GM19324 (cell line): Measurements from ENCODE around the gene LILRB3.
"Not testable (repeated sequence)": the region's sequence is repeated elsewhere in the genome, so short reads cannot be mapped to it uniquely, and the experiment has no call there.

Source experiments
- ATAC-seq: cut with Tn5 transposase; IDR thresholded peaks from one replicate; pipeline ENCODE4 v1.9.1; 2021; ENCODE audit warnings: mild to moderate bottlenecking, moderate library complexity; ENCODE audit not compliant: unreplicated experiment, low FRiP score

Gene LILRB3

GRCh38 chr19:54222474-54223276, at the start of gene LILRB3:
LILRB3 (minus strand) TSS chr19:54223007; CDS start chr19:54222976, 31 bp downstream.
- ATAC-seq: not testable (repeated sequence)

GRCh38 chr19:54272181-54272580, 49.4 kb upstream of the LILRB3 start:
- not testable (repeated sequence) for ATAC-seq

DNA sequence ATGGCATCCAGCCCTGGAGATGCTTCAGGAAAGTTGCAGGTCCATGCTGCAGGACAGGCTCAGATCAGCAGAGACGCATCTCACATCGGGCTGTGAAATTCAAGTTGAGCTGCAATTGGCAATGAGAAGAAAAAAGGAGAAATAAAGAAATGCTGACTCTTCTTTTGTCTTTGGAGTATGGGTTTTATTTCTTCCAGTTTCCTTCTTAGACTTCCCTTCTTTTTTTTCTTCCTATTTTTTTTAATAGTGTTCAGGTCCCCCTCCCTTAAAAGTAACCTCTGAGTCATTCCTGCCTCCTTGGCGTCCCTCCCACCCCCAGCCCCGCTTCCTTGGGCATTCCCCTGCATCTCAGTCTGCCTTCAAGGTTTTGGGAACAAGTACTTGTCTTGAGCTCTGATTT, 48.8 kb upstream of the LILRB3 start:
- ATAC-seq: not testable (repeated sequence)

- no peak for ATAC-seq
Measured at GRCh38 chr19:54271106-54271505, 48.3 kb upstream of the LILRB3 start.

GRCh38 chr19:54268936-54269335, 46.1 kb upstream of the LILRB3 start:
- no peak for ATAC-seq

- no peak for ATAC-seq
Measured at GRCh38 chr19:54266133-54266532, 43.3 kb upstream of the LILRB3 start.

DNA sequence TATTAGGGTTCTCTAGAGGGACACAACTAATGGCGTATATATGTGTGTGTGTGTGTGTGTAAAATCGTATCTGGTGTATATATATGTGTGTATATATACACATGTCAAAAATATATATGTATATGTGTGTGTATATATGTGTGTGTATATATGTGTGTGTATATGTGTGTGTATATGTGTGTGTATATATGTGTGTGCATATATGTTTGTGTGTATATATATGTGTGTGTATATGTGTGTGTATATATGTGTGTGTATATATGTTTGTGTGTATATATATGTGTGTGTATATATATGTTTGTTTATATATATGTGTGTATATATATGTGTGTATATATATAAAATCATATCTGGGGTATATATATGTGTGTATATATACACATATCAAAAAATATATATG, 39.7 kb upstream of the LILRB3 start:
- ATAC-seq: no peak

DNA sequence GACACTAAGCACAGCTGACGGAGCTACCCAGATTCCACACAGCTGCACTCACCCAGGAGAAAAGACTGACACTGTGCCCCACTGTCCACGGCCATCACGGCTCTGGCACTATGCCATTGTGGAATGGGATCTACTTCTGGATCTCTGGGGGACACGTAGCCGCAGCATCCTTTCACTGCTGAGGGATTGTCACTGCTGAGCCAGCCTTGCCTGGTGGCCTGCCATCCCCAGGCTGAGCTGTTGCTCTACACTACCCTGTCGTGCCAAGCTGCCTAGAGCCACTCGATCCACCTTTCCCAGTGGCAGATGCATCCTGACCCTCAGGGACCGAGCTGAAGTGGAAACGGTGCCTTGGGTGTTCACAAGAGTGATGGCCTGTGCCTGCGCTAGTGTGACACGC, 39.3 kb upstream of the LILRB3 start:
- ATAC-seq: no peak

DNA sequence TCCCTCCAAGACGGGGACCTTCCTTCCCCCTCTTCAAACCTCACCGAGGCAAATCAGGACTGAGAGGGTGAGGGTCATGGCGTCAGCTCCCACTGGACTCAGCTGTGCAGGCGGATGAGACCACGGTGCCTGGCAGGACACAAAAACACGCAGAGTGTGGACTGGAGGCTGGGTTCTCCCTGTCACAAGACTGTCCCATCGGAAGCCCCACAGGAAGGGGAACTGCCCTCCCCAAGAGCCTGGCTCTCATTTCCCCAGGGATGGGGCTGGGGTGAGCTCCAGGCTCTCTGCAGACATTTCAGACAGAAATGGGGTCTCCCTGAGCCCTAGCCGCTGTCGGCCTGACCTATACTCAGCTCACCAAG, 34.3 kb upstream of the LILRB3 start, which contains the start of gene LILRB5:
LILRB5 (minus strand) TSS at position 158 of the 365 bp plus-strand sequence; CDS start at position 78, 80 bp downstream.
- ATAC-seq: no peak

DNA sequence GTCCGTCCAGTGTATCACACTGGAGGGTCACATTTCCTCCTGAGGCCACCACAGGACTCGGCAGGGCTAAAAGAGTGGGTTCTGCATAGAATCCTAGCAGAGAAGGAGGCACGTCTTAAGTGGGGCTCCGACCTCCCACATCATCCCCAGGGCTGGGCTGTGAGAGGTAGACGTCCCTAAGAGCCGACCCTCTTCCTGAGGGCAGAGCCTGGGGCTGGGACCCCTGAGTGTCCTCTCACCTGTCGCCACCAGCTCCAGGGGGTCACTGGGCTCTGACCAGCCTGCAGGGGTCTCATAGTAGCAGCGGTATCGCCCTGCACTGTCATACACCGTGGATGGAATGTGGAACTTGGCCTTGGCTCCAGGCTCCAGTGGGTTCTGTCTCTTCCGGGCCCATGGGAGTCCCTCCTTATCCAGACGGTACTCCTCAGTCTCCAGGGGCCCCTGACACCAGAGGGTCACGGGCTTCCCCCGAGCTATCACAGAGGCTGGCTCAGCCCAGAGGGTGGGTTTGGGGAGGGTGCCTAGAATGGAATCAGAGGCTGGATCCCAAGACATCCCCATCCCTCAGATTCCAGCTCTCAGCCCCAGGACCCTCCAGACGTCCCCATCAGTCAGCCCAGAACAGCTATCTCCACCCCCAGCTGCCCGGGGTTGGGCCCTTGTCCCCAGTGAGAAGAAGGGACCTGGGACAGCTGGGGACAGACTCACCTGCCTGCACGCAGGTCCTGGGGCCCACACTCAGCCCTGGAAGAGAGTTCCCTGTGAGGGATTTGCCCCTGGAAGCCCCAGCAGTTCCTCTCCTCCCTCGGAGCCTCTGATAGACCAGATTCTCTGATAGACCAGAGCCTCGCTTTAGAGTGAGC, 33.7 kb upstream of the LILRB3 start:
- ATAC-seq: no peak

DNA sequence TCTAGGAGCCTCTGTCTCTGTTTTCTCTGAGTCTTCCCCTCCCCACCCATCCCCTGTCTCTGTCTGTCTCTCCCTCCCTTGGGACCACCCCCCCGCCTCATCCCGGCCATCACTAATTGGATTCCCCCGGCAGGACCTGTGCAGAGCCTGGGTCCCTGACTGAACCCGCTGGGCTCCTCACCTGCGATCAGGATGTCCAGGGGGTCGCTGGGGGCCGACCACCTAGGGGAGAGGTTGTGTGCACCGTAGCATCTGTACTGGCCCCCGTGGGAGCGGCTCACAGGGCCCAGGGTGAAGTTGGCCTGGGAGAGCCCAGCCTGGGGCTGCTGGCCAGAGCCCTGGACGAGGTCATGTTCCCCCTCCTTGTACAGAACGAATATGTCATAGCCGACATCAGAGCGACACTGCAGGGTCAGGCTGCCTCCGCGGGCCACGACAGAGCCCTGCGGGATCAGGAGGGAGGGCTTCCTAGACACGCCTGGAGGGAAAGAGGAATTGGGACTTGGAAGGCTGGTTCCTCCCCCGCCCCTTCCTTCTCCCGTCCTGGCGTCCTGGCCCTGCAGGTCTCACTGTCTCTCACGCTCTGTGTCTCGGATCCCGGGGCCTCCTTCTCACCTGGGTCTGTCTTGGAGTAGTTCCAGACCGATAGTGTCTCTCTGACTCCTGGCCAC, 32.4 kb upstream of the LILRB3 start:
- ATAC-seq: no peak

DNA sequence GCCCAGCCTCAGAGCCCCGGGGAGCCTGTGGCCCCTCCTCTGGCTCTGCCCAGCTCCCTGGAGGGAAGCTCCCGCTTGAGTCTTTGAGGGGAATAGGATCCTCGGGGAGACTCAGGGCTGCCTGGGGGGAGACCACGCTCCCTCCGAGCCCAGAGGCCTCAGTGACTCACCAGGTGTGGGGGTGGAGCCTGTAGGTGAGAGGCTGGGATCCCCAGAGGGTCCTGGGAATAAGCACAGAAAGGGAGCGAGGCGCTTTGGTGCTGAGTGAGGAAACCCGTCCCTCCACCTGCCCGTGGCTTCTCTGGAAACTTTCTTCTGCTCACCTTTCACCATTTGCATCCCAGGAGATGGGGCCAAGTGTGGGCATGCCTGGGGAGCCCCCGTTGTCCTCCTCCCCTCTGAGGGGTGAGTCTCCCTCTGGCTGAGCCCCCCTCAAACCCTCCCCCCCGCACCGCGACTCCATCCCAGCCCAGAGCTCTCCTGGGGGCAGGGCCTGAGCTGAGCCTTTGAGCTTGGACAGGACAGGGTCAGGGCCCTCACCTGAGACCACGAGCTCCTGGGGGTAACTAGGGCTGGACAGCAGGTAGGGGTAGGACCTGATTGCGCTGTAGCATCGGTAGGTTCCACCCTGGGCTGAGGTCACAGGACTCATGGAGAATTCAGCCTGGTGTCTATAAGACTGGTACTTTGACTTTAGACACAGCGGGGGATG, 31.5 kb upstream of the LILRB3 start:
- ATAC-seq: no peak

DNA sequence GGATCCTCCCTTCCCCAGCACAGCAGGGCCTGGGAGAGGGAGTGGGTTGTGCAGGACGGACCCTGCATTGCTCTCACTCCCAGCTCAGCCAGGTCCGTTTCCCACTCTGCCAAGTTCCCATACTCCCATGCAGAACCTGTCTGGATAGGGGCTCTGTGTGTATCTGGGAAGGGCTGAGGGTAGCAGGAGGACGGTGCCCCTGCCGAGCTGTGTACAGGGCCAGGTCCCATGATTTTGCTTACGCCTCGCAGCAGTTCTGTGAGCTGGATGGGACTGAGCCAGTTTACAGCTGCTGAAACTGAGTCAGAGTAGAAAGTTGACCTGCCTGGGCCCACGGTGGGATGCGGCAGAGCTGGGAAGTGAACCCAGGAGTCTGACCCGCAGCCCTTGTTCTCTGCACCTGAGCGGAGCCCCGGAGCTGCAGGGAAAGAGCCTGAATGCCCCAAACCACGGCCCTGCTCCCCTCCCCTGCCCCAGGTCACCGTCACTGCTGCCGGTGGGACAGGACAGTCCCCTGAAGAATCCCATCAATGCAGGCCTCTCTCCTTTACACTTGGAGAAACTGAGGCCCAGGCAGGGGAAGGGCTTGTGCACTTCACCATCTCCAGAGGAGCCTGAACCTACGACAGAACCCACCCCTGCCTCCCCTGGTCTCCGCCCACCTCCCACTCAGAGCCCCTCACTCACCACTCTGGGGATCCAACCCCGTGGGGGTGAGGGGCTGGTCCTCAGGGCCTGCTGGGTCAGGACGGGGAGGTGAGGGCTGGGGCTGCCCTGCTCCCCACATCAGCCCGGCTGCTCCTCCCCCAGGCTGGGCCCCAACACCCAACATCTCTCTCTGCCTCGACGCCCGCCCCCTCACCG, 30.8 kb upstream of the LILRB3 start:
- ATAC-seq: no peak

GRCh38 chr19:54252845-54253244, 30.0 kb upstream of the LILRB3 start:
- no peak for ATAC-seq

DNA sequence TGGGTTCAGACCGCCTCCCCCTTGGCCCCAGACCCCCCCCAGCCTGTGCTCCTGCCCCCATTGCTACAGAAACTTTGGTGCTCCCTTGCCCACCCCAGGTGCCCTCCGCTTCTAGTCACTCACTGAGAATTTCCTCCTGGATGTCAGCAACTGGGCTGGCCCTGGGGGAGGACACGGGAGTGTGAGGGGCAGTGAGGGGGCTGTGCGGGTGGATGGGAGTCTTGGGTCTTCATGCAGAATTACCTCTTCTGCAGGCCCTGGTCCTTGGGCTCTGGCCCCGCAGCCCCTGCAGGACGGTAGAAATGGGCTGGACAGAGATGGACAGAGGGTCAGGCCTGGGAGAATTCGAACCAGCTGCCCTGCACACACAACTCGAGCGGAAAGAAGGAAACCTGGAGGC, 29.4 kb upstream of the LILRB3 start:
- no peak for ATAC-seq

DNA sequence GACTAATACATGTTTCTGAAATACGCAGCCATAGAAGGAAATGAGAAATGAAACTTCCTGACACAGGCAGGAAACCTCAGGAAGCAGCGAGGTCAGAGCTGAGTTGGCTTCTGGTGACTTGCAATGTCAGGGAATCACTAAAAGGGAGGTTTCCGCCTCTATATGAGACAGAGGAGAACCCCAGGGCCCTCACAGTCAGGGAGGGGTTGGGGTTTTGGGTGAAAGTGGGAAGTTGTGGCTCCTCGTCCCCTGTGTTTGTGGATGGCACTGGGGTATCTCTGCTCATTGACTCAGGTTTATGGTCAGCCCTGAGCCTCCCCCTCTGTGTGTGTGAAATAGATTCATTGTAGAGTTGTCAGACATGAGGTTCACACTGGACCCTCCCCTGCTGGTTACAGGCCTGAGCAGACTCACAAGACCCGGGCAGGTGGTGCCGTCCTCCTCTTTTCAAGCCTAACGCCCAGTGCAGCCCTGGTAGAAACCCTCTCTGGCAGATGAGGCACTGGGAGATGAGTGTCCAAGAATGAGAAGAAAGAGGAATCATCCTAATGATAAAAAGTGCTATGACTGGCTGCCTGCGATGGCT, 25.3 kb upstream of the LILRB3 start:
- ATAC-seq: no peak

DNA sequence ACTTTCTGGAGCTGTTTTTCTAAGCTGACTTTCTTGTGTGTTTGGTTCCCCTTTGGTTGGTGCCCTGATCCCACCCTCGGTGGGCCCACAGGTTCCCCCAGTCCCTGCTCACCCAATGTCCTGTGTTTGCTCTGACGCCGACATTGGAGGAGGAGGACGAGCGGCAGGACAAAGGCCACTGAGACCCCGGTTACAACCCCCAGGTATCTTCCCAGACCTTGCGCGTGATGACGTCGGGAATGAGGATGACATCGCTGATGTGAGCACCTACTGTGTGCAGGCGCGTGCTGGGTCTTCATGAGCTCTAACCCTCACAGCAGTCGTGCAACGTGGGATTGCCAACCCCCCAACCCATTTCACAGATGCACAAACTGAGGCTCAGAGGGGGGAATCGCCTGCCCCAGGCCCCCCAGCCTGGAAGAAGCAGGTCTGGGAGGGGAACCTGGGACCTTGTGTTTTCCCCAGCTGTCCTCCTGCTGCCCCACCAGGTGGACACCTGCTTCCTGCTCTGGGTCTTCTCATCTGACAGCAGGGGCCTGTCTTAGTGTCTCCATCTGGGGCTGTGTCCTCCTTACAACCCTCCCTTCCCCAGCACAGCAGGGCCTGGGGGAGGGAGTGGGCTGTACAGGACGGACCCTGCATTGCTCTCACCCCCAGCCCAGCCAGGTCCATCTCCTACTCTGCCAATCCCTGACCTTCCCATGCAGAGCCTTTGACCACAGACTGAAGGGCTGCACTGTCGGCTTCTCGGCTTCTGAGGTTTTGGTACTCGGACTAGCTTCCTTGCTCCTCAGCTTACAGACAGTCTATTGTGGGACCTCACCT, 24.5 kb upstream of the LILRB3 start:
- no peak for ATAC-seq

GRCh38 chr19:54245936-54246335, 23.1 kb upstream of the LILRB3 start:
- ATAC-seq: no peak
